Lower leg skin (tissue), 3 donors: Measurements from ENCODE around the gene MUL1.

Experiments used
- CTCF ChIP-seq, 3 donors: fragments of 450-650 bp; IDR thresholded peaks; one replicate each; pipeline ENCODE4 v1.5.1; 2016; ENCODE audit warnings: antibody characterized with exemption in 3 of 3, mild to moderate bottlenecking in 3 of 3, moderate library complexity in 2 of 3
- POLR2A ChIP-seq, 2 donors: fragments of 450-650 bp; IDR thresholded peaks; one replicate each; pipeline ENCODE4 v1.6.1; 2016 to 2017; ENCODE audit warnings: antibody characterized with exemption in 2 of 2, mild to moderate bottlenecking in 1 of 2, moderate library complexity in 1 of 2

GRCh38 chr1:20483098-20483832 lies 24.7 kb downstream of the MUL1 start:
- no peak for TF ChIP-seq POLR2A (IDR thresholded peaks at IDR 0.05)
- TF ChIP-seq CTCF (IDR thresholded peaks at IDR 0.05): no peak
